Psoas muscle (tissue), 8 donors: Measurements from ENCODE around the gene ABLIM1. TPM values are rescaled to one million over a fixed set of nuclear protein-coding genes. Genes with fewer than 3 reads are reported as not detected.

Source experiments
- ATAC-seq, 4 donors: fragments of 200-7000 bp; cut with Tn5 transposase; one replicate each; pipeline ENCODE4 v1.9.1; 2020; ENCODE audit warnings: moderate library complexity in 3 of 4, mild to moderate bottlenecking in 2 of 4
- DNase-seq, 2 donors: peaks; one replicate each; pipeline ENCODE4 v3.0.0-alpha.2; 2020
- H3K27ac ChIP-seq: fragments of 200-600 bp; one replicate; pipeline ENCODE4 v1.8.0; 2022
- H3K27me3 ChIP-seq, 3 donors: fragments of 200-600 bp in 1 of 3; one replicate each; pipeline versions ENCODE4 v1.6.1 to v1.8.0; 2013 to 2022; ENCODE audit warnings: low read length in 2 of 3, mild to moderate bottlenecking in 2 of 3, moderate library complexity in 1 of 3; ENCODE audit not compliant: insufficient read depth in 3 of 3
- H3K36me3 ChIP-seq, 2 donors: fragments of 200-600 bp in 1 of 2; one replicate each; pipeline versions ENCODE4 v1.6.1 to v1.8.0; 2013 to 2022; ENCODE audit warnings: low read depth in 1 of 2, mild to moderate bottlenecking in 1 of 2, moderate library complexity in 1 of 2; ENCODE audit not compliant: insufficient read depth in 1 of 2
- H3K4me1 ChIP-seq: fragments of 200-600 bp; one replicate; pipeline ENCODE4 v1.8.0; 2022
- H3K4me3 ChIP-seq: fragments of 200-600 bp; one replicate; pipeline ENCODE4 v1.8.0; 2022; ENCODE audit warnings: mild to moderate bottlenecking
- H3K9me3 ChIP-seq: fragments of 200-600 bp; one replicate; pipeline ENCODE4 v1.8.0; 2022
- WGBS, 3 donors: extraction: QIAGEN DNeasy Blood & Tissue Kit; methylation state at CpG; one replicate each; pipeline versions ENCODE4 v1.1.6 to v1.1.7; 2013; 5-methylcytosine and 5-hydroxymethylcytosine counted together
- intact Hi-C, 2 donors: fragments of 100-400 bp; cut with DNase I; formaldehyde crosslinking; loops; one replicate each; pipeline versions ENCODE4 v1.11.0 to v1.14.2; 2022
- polyA plus RNA-seq, 3 donors: library from polyadenylated mRNA; stranded (reverse); fragments of 200-250 nt; gene quantifications; one replicate each; pipeline ENCODE4 v1.2.3, GENCODE V29; 2013
- total RNA-seq, 4 donors: library from RNA; stranded (reverse); fragmentation: NEBNext Ultra II Directional in 2 of 4; extraction: Animal tissue kit (Norgen Biotek cat#: 25700) in 2 of 4; gene quantifications; one replicate each; pipeline versions ENCODE4 v1.2.1 to v1.2.4, GENCODE V29; 2021 to 2023
- TF ChIP-seq, protein P1 (sequence below): fragments of 200-600 bp; IDR thresholded peaks from one replicate; pipeline ENCODE4 v1.8.0; 2022; ENCODE audit warnings: antibody characterized with exemption
- donor health status: healthy with polysubstance abuse.
- donor health status: DM: no; HTN: no; CAD: no; lungs with moderate emphysema.
- donor health status: Bipolar disorder and iron deficiency.
- donor health status: healthy.
- donor health status: DM: yes; HTN: yes; CAD: no.
- donor health status: DM: no; HTN: no; CAD: no.
- donor health status: DM: no; HTN: no; CAD: no.
- donor health status: DM: yes; HTN: yes; CAD: no.

The ABLIM1 gene
- total and polyA plus RNA-seq, 7 donors: 15.4 to 183 (median 21.8) TPM

DNA sequence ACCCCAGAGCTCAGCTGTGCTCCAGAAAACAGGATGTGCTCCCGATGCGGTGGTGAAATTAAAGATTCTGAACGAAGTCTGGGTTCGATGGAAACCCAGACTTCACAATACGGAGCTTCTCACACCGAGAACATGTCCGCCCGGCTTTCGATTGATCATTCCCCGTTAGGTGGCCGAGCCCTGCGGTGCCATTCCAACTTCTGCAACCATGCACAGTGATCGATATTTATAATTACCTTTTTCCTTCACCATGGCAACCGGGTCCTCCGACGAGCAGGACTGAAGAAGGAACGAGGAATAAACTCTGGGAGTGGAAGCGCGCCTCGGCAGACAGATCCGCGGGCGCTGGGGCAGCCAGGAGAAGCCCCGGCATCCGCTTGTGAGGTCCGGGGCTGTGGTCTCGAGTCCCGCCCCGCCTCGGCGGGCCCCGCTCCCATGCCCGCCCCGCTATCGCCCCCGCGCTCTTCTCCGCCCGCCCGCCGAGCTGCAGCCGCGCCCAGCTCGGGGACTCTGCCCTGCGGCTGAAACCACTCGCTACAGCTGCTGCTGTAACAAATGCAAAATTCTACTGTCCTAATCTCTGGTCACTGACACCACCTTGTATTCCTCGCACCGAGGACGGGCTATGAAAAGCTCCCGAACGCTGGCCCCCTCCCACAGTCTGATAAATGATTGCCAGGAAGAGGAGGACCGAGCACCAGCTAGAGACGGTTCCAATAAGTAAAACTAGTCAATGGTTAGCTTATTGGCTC lies 26.2 kb downstream of the ABLIM1 start:
- peak overlapping the region; percentile 67 for H3K4me3 ChIP-seq
- TF ChIP-seq, protein P1, sequence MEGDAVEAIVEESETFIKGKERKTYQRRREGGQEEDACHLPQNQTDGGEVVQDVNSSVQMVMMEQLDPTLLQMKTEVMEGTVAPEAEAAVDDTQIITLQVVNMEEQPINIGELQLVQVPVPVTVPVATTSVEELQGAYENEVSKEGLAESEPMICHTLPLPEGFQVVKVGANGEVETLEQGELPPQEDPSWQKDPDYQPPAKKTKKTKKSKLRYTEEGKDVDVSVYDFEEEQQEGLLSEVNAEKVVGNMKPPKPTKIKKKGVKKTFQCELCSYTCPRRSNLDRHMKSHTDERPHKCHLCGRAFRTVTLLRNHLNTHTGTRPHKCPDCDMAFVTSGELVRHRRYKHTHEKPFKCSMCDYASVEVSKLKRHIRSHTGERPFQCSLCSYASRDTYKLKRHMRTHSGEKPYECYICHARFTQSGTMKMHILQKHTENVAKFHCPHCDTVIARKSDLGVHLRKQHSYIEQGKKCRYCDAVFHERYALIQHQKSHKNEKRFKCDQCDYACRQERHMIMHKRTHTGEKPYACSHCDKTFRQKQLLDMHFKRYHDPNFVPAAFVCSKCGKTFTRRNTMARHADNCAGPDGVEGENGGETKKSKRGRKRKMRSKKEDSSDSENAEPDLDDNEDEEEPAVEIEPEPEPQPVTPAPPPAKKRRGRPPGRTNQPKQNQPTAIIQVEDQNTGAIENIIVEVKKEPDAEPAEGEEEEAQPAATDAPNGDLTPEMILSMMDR: no peak
- H3K4me1 ChIP-seq: peaks cover 38% of the 10 kb centered on the region
- peaks cover 0 to 59% (median 10%) of the 10 kb centered on the region in 3 donors for H3K27me3 ChIP-seq
- 1 to 2% (median 1%) methylated on average over 48 to 53 of the region's 53 CpGs for WGBS, 3 donors
- intact Hi-C loops: loop anchor here in 1 of 2 donors (10.0 kb wide), 1 partner anchor 153 kb away; no protein-coding TSS in a partner anchor
- DNase-seq (peak; percentile 50 to 56), ATAC-seq (peak; percentile 56 to 67 (median 61))
- H3K27ac ChIP-seq: peak overlapping the region; percentile 46
- no peaks in the 10 kb centered on the region for H3K9me3 ChIP-seq
- H3K36me3 ChIP-seq: peaks cover 0 to 2% of the 10 kb centered on the region in 2 donors

DNA sequence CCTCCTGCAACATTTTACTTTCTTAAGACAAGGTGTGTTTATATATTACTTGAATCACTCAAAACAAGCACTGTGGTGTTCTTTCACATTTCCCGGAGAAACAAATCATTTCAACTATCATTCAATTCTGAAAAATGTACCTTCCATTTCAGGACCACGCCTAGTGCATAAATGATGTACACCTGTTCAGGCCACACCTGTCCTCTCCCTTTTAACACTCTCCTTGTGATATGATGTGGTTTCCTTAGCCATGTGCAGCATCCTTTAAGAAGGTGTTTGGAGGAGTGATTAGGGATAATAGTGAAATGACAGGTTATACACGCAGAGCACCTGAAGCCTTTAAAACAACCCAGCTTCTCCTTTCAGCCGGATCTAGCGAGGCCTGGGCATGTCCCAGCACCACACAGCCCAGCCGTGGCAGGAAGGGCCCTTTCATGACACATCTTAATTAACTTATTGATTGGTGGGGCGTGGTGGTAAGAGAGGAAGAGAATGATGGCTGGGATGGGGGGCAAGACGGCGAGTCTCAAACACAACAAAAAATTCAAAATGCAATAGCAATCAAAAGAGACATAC lies 26.9 kb downstream of the ABLIM1 start:
- Histone ChIP-seq H3K36me3 (peaks cover 0 to 2% of the 10 kb centered on the region in 2 donors), H3K27ac (peak overlapping the region; percentile 46), H3K9me3 (no peaks in the 10 kb centered on the region), H3K4me3 (peak overlapping the region; percentile 67), H3K4me1 (peaks cover 38% of the 10 kb centered on the region), H3K27me3 (peaks cover 0 to 58% (median 10%) of the 10 kb centered on the region in 3 donors)
- 26 to 55% (median 32%) methylated on average over 9 of the region's 9 CpGs for WGBS, 3 donors
- DNase-seq (no peak), ATAC-seq (no peak)
- TF ChIP-seq, protein P1: no peak
- intact Hi-C loops: loop anchor here in 1 of 2 donors (10.0 kb wide), 1 partner anchor 154 kb away; no protein-coding TSS in a partner anchor

DNA sequence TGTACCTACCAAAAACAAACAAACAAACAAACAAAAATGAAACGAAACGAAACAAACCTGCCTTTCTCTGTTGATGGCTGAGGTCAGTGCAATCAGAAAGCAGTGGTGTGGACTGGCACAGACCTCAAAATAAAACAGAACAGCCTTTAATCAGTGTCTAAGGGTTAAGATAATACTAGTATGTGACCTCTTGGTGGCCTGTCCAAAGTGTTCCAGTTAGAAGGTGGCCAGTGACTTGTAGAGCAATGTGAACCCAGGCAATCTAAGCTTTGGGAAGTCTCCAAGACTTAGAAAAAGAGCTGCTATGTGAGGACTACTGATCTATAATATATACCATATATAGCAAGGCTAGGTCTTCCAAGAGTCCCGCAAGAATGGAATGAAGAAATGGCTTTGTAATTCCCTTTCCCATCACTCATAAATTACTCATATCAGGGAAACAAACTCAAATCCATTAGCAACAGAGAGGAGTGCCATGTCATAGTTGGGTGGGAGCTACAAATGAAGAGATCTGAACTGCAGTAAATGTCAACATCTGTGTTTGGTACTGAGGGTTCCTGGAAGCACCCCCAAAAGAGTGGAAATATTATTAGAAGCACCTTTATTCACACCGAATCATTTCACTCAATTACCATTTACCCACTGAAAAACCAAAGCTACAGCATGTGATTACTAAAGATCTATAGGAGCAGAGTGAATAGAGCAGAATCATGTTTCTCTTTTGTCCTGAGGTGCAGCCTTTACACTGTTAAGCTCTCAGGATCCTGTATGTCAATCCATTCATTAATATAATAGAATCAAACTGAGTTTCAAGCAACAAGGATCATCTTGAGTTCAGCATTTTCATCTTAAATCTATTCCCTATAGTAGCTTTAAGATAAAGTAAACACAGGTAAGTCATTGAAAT lies 28.0 kb downstream of the ABLIM1 start:
- TF ChIP-seq, protein P1: no peak
- Histone ChIP-seq H3K36me3 (peaks cover 0 to 2% of the 10 kb centered on the region in 2 donors), H3K4me1 (peaks cover 37% of the 10 kb centered on the region), H3K27ac (no peak overlapping the region), H3K9me3 (no peaks in the 10 kb centered on the region), H3K4me3 (peak overlapping the region; percentile 12), H3K27me3 (peaks cover 0 to 47% (median 10%) of the 10 kb centered on the region in 3 donors)
- ATAC-seq (no peak), DNase-seq (no peak)
- 53 to 80% (median 60%) methylated on average over 4 of the region's 4 CpGs for WGBS, 3 donors
- intact Hi-C loops: loop anchor here in 1 of 2 donors (10.0 kb wide), 1 partner anchor 155 kb away; no protein-coding TSS in a partner anchor

DNA sequence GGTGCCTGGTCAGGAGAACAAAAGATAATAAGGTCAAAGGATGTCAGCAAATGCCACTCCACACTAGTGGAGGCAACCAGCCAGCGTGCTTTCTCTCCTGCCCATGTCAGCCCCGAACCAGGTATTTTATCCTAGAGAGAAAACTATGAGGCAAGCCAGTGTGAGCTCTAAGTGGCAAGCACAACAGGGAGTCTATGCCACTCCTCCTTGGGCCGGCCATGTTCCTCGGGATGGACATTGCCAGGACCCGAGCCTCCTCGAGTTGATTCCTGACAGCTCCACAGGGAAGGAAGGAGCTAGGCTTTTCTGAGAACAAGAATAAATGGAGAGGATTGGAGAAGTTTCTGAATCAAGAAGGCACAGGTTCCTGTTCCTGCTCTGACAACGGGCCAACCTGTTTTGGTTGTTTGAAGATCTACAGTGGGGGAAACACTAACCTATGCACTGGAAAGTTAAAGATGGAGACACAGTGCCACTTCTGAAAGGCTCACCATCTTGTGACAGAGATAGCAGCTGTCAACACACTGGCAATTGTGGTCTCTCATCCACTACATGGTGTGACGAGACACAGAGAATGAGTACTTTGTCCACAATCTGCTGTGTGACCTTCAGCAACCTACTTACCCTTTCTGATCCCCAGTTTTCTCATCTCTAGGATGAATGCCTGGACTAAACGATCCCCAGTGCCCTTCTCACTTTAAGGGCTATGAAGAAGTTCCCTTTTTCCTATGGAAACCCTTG lies 28.8 kb downstream of the ABLIM1 start:
- TF ChIP-seq, protein P1: no peak
- H3K27ac ChIP-seq: no peak overlapping the region

More for the DNA sequence above, 28.8 kb downstream of the ABLIM1 start:
- intact Hi-C loops: no loop called here
- peaks cover 0 to 45% (median 10%) of the 10 kb centered on the region in 3 donors for H3K27me3 ChIP-seq
- H3K9me3 ChIP-seq: no peaks in the 10 kb centered on the region
- WGBS, 3 donors: 64 to 77% (median 64%) methylated on average over 9 of the region's 9 CpGs
- peaks cover 0 to 2% of the 10 kb centered on the region in 2 donors for H3K36me3 ChIP-seq
- H3K4me3 ChIP-seq: no peak overlapping the region
- H3K4me1 ChIP-seq: peaks cover 29% of the 10 kb centered on the region
- no peak for ATAC-seq
- no peak for DNase-seq
